Mesendoderm (in vitro differentiated cells): ENCODE measurements around the gene PDE1A. TPM values are rescaled to one million over a fixed set of nuclear protein-coding genes. Genes with fewer than 3 reads are reported as not detected.

Experiments used
- DNase-seq: peaks from one replicate; pipeline ENCODE4 v3.0.0; 2013
- H2AK5ac ChIP-seq: 2 replicates; pipeline ENCODE4 v1.6.1; 2013; ENCODE audit warnings: low read length, inconsistent platforms
- H2BK120ac ChIP-seq: 2 replicates; pipeline ENCODE4 v1.6.1; 2013; ENCODE audit warnings: low read depth, mild to moderate bottlenecking, low read length, moderate library complexity, mixed read lengths
- H2BK15ac ChIP-seq: replicated peaks from 2 replicates; pipeline ENCODE4 v1.6.1; 2013; ENCODE audit warnings: low read depth, mild to moderate bottlenecking, moderate library complexity
- H2BK5ac ChIP-seq: 2 replicates; pipeline ENCODE4 v1.6.1; 2013; ENCODE audit warnings: low read length, inconsistent platforms
- H3K18ac ChIP-seq: 2 replicates; pipeline ENCODE4 v1.6.1; 2013; ENCODE audit warnings: mild to moderate bottlenecking, low read length, mixed read lengths
- H3K23ac ChIP-seq: one replicate; pipeline ENCODE4 v1.6.1; 2013; ENCODE audit warnings: low read length
- H3K27ac ChIP-seq: 2 replicates; pipeline ENCODE4 v1.5.1; 2013; ENCODE audit warnings: low read depth, mild to moderate bottlenecking, inconsistent platforms, low read length, moderate library complexity
- H3K27me3 ChIP-seq: 2 replicates; pipeline ENCODE4 v1.6.1; 2013; ENCODE audit warnings: low read length, control low read depth, mild to moderate bottlenecking, inconsistent platforms; ENCODE audit not compliant: insufficient read depth, poor library complexity
- H3K36me3 ChIP-seq: 2 replicates; pipeline ENCODE4 v1.6.1; 2013; ENCODE audit warnings: low read length, inconsistent platforms; ENCODE audit not compliant: control insufficient read depth, insufficient read depth
- H3K4ac ChIP-seq: one replicate; pipeline ENCODE4 v1.6.1; 2013; ENCODE audit warnings: low read depth, mild to moderate bottlenecking, low read length, moderate library complexity
- H3K4me1 ChIP-seq: 2 replicates; pipeline ENCODE4 v1.6.1; 2013; ENCODE audit warnings: low read depth, low read length, inconsistent platforms; ENCODE audit not compliant: control insufficient read depth
- H3K4me2 ChIP-seq: 2 replicates; pipeline ENCODE4 v1.6.1; 2013; ENCODE audit warnings: low read length
- H3K4me3 ChIP-seq: 2 replicates; pipeline ENCODE4 v1.5.1; 2013; ENCODE audit warnings: mild to moderate bottlenecking, low read length
- H3K56ac ChIP-seq: one replicate; pipeline ENCODE4 v1.6.1; 2013; ENCODE audit warnings: low read length
- H3K79me1 ChIP-seq: 2 replicates; pipeline ENCODE4 v1.6.1; 2013; ENCODE audit warnings: low read length, inconsistent platforms
- H3K79me2 ChIP-seq: 2 replicates; pipeline ENCODE4 v1.6.1; 2013; ENCODE audit warnings: mild to moderate bottlenecking, low read length; ENCODE audit not compliant: control insufficient read depth, insufficient read depth
- H3K9ac ChIP-seq: 2 replicates; pipeline ENCODE4 v1.6.1; 2013; ENCODE audit warnings: low read length, inconsistent platforms
- H4K5ac ChIP-seq: one replicate; pipeline ENCODE4 v1.6.1; 2013; ENCODE audit warnings: low read length
- H4K8ac ChIP-seq: one replicate; pipeline ENCODE4 v1.6.1; 2013; ENCODE audit warnings: low read depth, mild to moderate bottlenecking, control low read depth, low read length, moderate library complexity
- WGBS: extraction: QIAGEN DNeasy Blood & Tissue Kit; methylation state at CpG from one replicate; pipeline ENCODE4 v1.1.7; 2013; ENCODE audit warnings: low lambda C conversion rate, missing lambda C conversion rate; ENCODE audit not compliant: insufficient coverage; ENCODE audit errors: extremely low coverage; 5-methylcytosine and 5-hydroxymethylcytosine counted together
- small RNA-seq: library from polyadenylated mRNA; stranded (forward); fragments of <200 nt; extraction: miRNeasy Mini kit (QIAGEN cat#:217004); gene quantifications from one replicate; pipeline ENCODE3, GENCODE V24; 2013; ENCODE audit not compliant: insufficient read depth

Gene PDE1A

DNA sequence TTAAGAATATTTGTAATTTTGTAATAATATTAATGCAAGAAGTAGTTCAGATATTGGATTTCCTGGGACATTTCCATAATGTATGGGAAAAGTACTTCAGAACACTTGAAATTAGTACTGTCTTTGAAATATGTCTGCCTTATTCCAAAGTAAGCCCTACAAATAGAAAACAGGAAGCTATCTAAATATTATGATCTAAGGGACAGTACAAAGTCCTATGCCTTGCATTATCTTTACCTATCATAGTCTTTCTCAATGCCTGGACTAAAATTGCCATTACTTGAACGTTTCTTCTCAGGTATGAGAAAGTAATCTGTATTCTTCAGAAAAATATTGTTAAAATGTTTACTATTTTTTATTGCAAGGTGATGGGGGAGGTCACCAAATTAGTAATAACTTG, 328.2 kb downstream of the PDE1A start:
- H3K23ac ChIP-seq, result no peak overlapping the region
- no peaks in the 10 kb centered on the region for H3K4me1 ChIP-seq
- H3K4me3 ChIP-seq, result no peak overlapping the region
- H2BK120ac ChIP-seq, result no peak overlapping the region
- H3K27me3 ChIP-seq, result no peaks in the 10 kb centered on the region
- no peak overlapping the region for H3K4ac ChIP-seq
- H3K4me2 ChIP-seq, result no peak overlapping the region
- H4K5ac ChIP-seq, result no peak overlapping the region
- no peaks in the 10 kb centered on the region for H3K79me1 ChIP-seq
- no peak overlapping the region for H3K27ac ChIP-seq
- no peak for DNase-seq
- no peak overlapping the region for H2AK5ac ChIP-seq
- H3K56ac ChIP-seq, result no peak overlapping the region
- H2BK15ac ChIP-seq, result no peak overlapping the region
- no peak overlapping the region for H3K18ac ChIP-seq
- no peak overlapping the region for H3K9ac ChIP-seq
- no peak overlapping the region for H4K8ac ChIP-seq
- H2BK5ac ChIP-seq, result no peak overlapping the region
- no peaks in the 10 kb centered on the region for H3K79me2 ChIP-seq
- no peaks in the 10 kb centered on the region for H3K36me3 ChIP-seq
- WGBS, result no CpG with 5 or more reads among the region's 1 CpG

- Histone ChIP-seq H3K56ac (no peak overlapping the region), H3K36me3 (no peaks in the 10 kb centered on the region), H3K4me2 (no peak overlapping the region), H3K4me3 (no peak overlapping the region), H4K8ac (no peak overlapping the region), H2BK15ac (no peak overlapping the region), H3K4me1 (no peaks in the 10 kb centered on the region), H3K4ac (no peak overlapping the region), H2BK120ac (no peak overlapping the region), H2BK5ac (no peak overlapping the region), H3K27me3 (no peaks in the 10 kb centered on the region), H4K5ac (no peak overlapping the region), H3K23ac (no peak overlapping the region), H3K79me2 (no peaks in the 10 kb centered on the region), H3K9ac (no peak overlapping the region), H2AK5ac (no peak overlapping the region), H3K79me1 (no peaks in the 10 kb centered on the region), H3K18ac (no peak overlapping the region), H3K27ac (no peak overlapping the region)
- no peak for DNase-seq
- no CpG with 5 or more reads among the region's 2 CpGs for WGBS
Measured at GRCh38 chr2:182097571-182098164, 329.2 kb downstream of the PDE1A start.

DNA sequence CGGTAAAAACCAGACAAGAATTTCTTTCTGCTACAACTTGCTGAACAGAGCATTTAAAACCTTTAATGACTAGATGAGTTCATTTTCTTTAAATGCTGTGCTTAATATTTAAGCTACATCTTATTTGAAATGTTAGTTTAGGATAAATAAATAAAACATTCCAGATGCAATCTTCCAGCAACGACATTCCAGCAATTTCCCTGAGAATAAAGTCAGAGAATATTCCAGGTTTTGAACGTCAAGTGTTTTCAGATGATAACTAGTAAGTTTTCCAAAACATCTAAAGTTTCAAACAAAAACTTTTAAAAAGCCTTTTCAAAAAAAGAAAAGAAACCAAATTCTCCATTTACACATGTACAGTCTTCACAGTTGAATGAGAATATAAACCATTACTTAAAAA, 336.4 kb downstream of the PDE1A start:
- WGBS, result no CpG with 5 or more reads among the region's 3 CpGs
- Histone ChIP-seq H3K27ac (no peak overlapping the region), H3K4me1 (no peaks in the 10 kb centered on the region)

More for the DNA sequence above, 336.4 kb downstream of the PDE1A start:
- H3K4ac ChIP-seq, result no peak overlapping the region
- H3K9ac ChIP-seq, result no peak overlapping the region
- no peak overlapping the region for H3K18ac ChIP-seq
- H3K79me2 ChIP-seq, result no peaks in the 10 kb centered on the region
- DNase-seq, result no peak
- H3K79me1 ChIP-seq, result no peaks in the 10 kb centered on the region
- H2AK5ac ChIP-seq, result no peak overlapping the region
- H4K5ac ChIP-seq, result no peak overlapping the region
- H2BK5ac ChIP-seq, result no peak overlapping the region
- no peaks in the 10 kb centered on the region for H3K36me3 ChIP-seq
- H2BK120ac ChIP-seq, result no peak overlapping the region
- no peak overlapping the region for H3K4me2 ChIP-seq
- no peak overlapping the region for H2BK15ac ChIP-seq
- no peak overlapping the region for H4K8ac ChIP-seq
- H3K56ac ChIP-seq, result no peak overlapping the region
- H3K4me3 ChIP-seq, result no peak overlapping the region
- H3K23ac ChIP-seq, result no peak overlapping the region
- no peaks in the 10 kb centered on the region for H3K27me3 ChIP-seq

Small RNA genes within 50 kb of the gene (small RNA-seq; reads per million reads assigned to genes)
- not detected for gene RN7SL267P
